ENCODE data around the gene FBXL15.
A peak's percentile ranks its signal among the peaks of the same experiment; 100 is the strongest.

FBXL15 gene

DNA sequence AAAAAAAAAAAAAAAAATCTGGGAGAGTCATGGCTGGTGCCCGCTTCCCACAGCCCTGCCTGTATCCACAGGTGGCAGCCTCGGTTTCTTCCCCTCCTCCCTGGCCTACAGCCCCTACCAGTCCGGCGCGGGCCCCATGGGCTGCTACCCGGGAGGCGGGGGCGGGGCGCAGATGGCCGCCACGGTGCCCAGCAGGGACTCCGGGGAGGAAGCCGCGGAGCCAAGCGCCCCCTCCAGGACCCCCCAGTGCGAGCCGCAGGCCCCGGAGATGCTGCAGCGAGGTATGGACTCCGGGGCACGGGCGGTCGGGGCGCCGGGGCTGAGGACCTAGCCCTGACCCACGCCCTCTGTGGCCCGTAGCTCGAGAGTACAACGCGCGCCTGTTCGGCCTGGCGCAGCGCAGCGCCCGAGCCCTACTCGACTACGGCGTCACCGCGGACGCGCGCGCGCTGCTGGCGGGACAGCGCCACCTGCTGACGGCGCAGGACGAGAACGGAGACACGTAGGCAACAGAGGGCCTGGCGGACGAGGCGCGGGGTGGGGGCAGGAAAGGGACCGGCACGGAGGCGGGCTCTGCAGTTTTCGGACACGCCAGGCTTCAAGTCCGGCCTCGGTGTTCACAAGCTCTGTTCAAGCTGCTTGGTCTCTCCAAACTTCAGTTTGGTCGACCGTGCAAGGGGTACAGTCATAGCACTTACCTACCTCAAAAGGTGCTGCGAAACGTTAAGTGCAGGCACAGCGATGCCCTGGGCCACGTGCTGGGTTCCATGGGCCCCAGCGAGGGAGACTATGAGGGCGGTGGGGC, 21.2 kb upstream of the FBXL15 start:
- H3K9ac ChIP-seq (ENCODE audit: low read depth, low read length): peak overlapping the region; percentile 76

GRCh38 chr10:102400076-102400475, 20.6 kb upstream of the FBXL15 start:
- Histone ChIP-seq H3K4me3 (ENCODE audit: low read length) (no peak overlapping the region), H3K4me1 (ENCODE audit: control insufficient read depth, insufficient read depth, low read length) (peaks cover 22% of the 10 kb centered on the region), H3K27me3 (ENCODE audit: control insufficient read depth, insufficient read depth, low read length) (no peaks in the 10 kb centered on the region), H3K36me3 (ENCODE audit: insufficient read depth, low read length) (peaks cover 26% of the 10 kb centered on the region), H3K9me3 (replicated peaks; ENCODE audit: low read length) (no peaks in the 10 kb centered on the region), H3K9ac (ENCODE audit: low read depth, low read length) (peak overlapping the region; percentile 54), H3K4me2 (ENCODE audit: low read length) (peak overlapping the region; percentile 93)

More for the DNA sequence above, 21.2 kb upstream of the FBXL15 start:
- Histone ChIP-seq H3K36me3 (ENCODE audit: insufficient read depth, low read length) (peaks cover 26% of the 10 kb centered on the region), H3K27me3 (ENCODE audit: control insufficient read depth, insufficient read depth, low read length) (no peaks in the 10 kb centered on the region), H3K4me3 (ENCODE audit: low read length) (peak overlapping the region; percentile 76), H3K4me1 (ENCODE audit: control insufficient read depth, insufficient read depth, low read length) (peaks cover 22% of the 10 kb centered on the region), H3K4me2 (ENCODE audit: low read length) (peak overlapping the region; percentile 93), H3K9me3 (replicated peaks; ENCODE audit: low read length) (no peaks in the 10 kb centered on the region)

- no peaks in the 10 kb centered on the region for H3K27me3 ChIP-seq (ENCODE audit: control insufficient read depth, insufficient read depth, low read length)
- peaks cover 26% of the 10 kb centered on the region for H3K36me3 ChIP-seq (ENCODE audit: insufficient read depth, low read length)
- no peak overlapping the region for H3K4me2 ChIP-seq (ENCODE audit: low read length)
- no peak overlapping the region for H3K4me3 ChIP-seq (ENCODE audit: low read length)
- H3K9me3 ChIP-seq (replicated peaks; ENCODE audit: low read length): no peaks in the 10 kb centered on the region
- no peak overlapping the region for H3K9ac ChIP-seq (ENCODE audit: low read depth, low read length)
- H3K4me1 ChIP-seq (ENCODE audit: control insufficient read depth, insufficient read depth, low read length): peaks cover 22% of the 10 kb centered on the region
These were observed 19.9 kb upstream of the FBXL15 start for GRCh38 chr10:102400598-102401341.

DNA sequence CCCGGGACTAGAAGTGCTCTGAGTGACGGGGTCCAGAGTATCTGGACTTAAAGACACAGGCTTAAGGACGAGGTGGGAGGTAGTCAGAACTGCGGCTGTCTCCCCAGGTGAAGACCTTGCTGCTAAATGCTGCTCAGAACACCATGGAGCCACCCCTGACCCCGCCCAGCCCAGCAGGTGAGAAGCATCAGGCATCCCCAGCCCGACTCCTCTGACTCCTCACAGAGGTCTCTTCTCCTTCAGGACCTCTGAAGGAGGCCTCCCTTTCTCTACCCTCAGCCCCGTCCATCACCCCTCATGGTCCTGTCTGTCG, 19.3 kb upstream of the FBXL15 start:
- H3K4me2 ChIP-seq (ENCODE audit: low read length): no peak overlapping the region
- no peak overlapping the region for H3K4me3 ChIP-seq (ENCODE audit: low read length)
- H3K27me3 ChIP-seq (ENCODE audit: control insufficient read depth, insufficient read depth, low read length): no peaks in the 10 kb centered on the region
- peaks cover 26% of the 10 kb centered on the region for H3K36me3 ChIP-seq (ENCODE audit: insufficient read depth, low read length)
- no peak overlapping the region for H3K9ac ChIP-seq (ENCODE audit: low read depth, low read length)
- H3K9me3 ChIP-seq (replicated peaks; ENCODE audit: low read length): no peaks in the 10 kb centered on the region
- H3K4me1 ChIP-seq (ENCODE audit: control insufficient read depth, insufficient read depth, low read length): peaks cover 19% of the 10 kb centered on the region

DNA sequence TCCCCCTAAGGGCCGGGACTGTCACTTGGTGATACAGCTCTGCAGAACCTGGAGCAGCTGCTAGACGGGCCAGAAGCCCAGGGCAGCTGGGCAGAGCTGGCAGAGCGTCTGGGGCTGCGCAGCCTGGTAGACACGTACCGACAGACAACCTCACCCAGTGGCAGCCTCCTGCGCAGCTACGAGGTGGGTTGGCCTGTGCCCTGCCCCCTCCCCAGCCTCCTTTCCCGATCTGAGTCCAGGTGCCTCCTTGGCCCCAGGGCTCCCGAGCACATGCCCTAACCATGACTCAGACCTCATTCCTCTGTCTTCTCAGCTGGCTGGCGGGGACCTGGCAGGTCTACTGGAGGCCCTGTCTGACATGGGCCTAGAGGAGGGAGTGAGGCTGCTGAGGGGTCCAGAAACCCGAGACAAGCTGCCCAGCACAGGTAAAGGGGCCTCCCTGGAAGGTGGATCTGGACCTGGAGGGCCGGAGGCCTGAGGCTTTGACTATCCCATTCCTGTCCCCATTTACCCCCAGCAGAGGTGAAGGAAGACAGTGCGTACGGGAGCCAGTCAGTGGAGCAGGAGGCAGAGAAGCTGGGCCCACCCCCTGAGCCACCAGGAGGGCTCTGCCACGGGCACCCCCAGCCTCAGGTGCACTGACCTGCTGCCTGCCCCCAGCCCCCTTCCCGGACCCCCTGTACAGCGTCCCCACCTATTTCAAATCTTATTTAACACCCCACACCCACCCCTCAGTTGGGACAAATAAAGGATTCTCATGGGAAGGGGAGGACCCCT, 18.7 kb upstream of the FBXL15 start:
- H3K9ac ChIP-seq (ENCODE audit: low read depth, low read length): no peak overlapping the region
- peaks cover 14% of the 10 kb centered on the region for H3K4me1 ChIP-seq (ENCODE audit: control insufficient read depth, insufficient read depth, low read length)
- H3K36me3 ChIP-seq (ENCODE audit: insufficient read depth, low read length): peaks cover 26% of the 10 kb centered on the region
- H3K4me2 ChIP-seq (ENCODE audit: low read length): no peak overlapping the region
- no peak overlapping the region for H3K4me3 ChIP-seq (ENCODE audit: low read length)
- H3K9me3 ChIP-seq (replicated peaks; ENCODE audit: low read length): no peaks in the 10 kb centered on the region
- H3K27me3 ChIP-seq (ENCODE audit: control insufficient read depth, insufficient read depth, low read length): no peaks in the 10 kb centered on the region

DNA sequence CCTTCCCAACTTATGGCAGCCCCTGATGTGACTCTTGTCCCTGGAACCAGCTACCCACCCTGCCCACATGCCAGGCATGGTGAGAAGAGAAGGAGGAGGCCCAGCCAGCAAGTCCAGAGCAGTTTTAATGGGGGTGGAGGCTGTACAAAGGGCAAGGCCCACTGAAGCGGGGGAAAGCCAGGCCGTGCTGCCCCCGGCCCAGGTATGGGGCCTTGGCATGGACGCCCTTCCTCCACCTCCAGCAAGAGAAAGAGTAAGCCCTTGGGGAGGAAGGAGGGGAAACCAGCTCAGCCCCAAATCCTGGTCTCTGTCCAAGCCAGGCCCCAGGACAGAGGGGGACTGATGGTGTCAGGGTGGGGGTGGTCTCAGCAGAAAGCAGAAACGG, 18.1 kb upstream of the FBXL15 start:
- Histone ChIP-seq H3K4me3 (ENCODE audit: low read length) (no peak overlapping the region), H3K9ac (ENCODE audit: low read depth, low read length) (no peak overlapping the region), H3K4me2 (ENCODE audit: low read length) (no peak overlapping the region), H3K27me3 (ENCODE audit: control insufficient read depth, insufficient read depth, low read length) (peaks cover 3% of the 10 kb centered on the region), H3K36me3 (ENCODE audit: insufficient read depth, low read length) (peaks cover 26% of the 10 kb centered on the region), H3K9me3 (replicated peaks; ENCODE audit: low read length) (no peaks in the 10 kb centered on the region), H3K4me1 (ENCODE audit: control insufficient read depth, insufficient read depth, low read length) (peaks cover 14% of the 10 kb centered on the region)

- H3K4me1 ChIP-seq (ENCODE audit: control insufficient read depth, insufficient read depth, low read length): peaks cover 14% of the 10 kb centered on the region
- no peak overlapping the region for H3K9ac ChIP-seq (ENCODE audit: low read depth, low read length)
- H3K4me2 ChIP-seq (ENCODE audit: low read length): no peak overlapping the region
- no peaks in the 10 kb centered on the region for H3K9me3 ChIP-seq (replicated peaks; ENCODE audit: low read length)
- peaks cover 9% of the 10 kb centered on the region for H3K27me3 ChIP-seq (ENCODE audit: control insufficient read depth, insufficient read depth, low read length)
- peaks cover 22% of the 10 kb centered on the region for H3K36me3 ChIP-seq (ENCODE audit: insufficient read depth, low read length)
- H3K4me3 ChIP-seq (ENCODE audit: low read length): no peak overlapping the region
These were observed 17.5 kb upstream of the FBXL15 start for GRCh38 chr10:102403115-102403514.

GRCh38 chr10:102404361-102405107, 16.1 kb upstream of the FBXL15 start:
- Histone ChIP-seq H3K36me3 (ENCODE audit: insufficient read depth, low read length) (peaks cover 20% of the 10 kb centered on the region), H3K4me1 (ENCODE audit: control insufficient read depth, insufficient read depth, low read length) (peaks cover 18% of the 10 kb centered on the region), H3K9me3 (replicated peaks; ENCODE audit: low read length) (no peaks in the 10 kb centered on the region), H3K4me2 (ENCODE audit: low read length) (no peak overlapping the region), H3K9ac (ENCODE audit: low read depth, low read length) (no peak overlapping the region), H3K27me3 (ENCODE audit: control insufficient read depth, insufficient read depth, low read length) (peaks cover 20% of the 10 kb centered on the region), H3K4me3 (ENCODE audit: low read length) (no peak overlapping the region)

GRCh38 chr10:102405108-102405571, 15.5 kb upstream of the FBXL15 start:
- Histone ChIP-seq H3K9me3 (replicated peaks; ENCODE audit: low read length) (no peaks in the 10 kb centered on the region), H3K27me3 (ENCODE audit: control insufficient read depth, insufficient read depth, low read length) (peaks cover 26% of the 10 kb centered on the region), H3K36me3 (ENCODE audit: insufficient read depth, low read length) (peaks cover 18% of the 10 kb centered on the region), H3K4me3 (ENCODE audit: low read length) (no peak overlapping the region), H3K4me1 (ENCODE audit: control insufficient read depth, insufficient read depth, low read length) (peaks cover 14% of the 10 kb centered on the region), H3K4me2 (ENCODE audit: low read length) (no peak overlapping the region), H3K9ac (ENCODE audit: low read depth, low read length) (no peak overlapping the region)

GRCh38 chr10:102405632-102406031, 15.0 kb upstream of the FBXL15 start:
- Histone ChIP-seq H3K4me3 (ENCODE audit: low read length) (no peak overlapping the region), H3K27me3 (ENCODE audit: control insufficient read depth, insufficient read depth, low read length) (peaks cover 31% of the 10 kb centered on the region), H3K36me3 (ENCODE audit: insufficient read depth, low read length) (peaks cover 13% of the 10 kb centered on the region), H3K9me3 (replicated peaks; ENCODE audit: low read length) (no peaks in the 10 kb centered on the region), H3K4me1 (ENCODE audit: control insufficient read depth, insufficient read depth, low read length) (peaks cover 19% of the 10 kb centered on the region), H3K4me2 (ENCODE audit: low read length) (no peak overlapping the region), H3K9ac (ENCODE audit: low read depth, low read length) (no peak overlapping the region)

- peaks cover 15% of the 10 kb centered on the region for H3K4me1 ChIP-seq (ENCODE audit: control insufficient read depth, insufficient read depth, low read length)
- H3K4me3 ChIP-seq (ENCODE audit: low read length): no peak overlapping the region
- no peaks in the 10 kb centered on the region for H3K9me3 ChIP-seq (replicated peaks; ENCODE audit: low read length)
These were observed 13.8 kb upstream of the FBXL15 start for GRCh38 chr10:102406815-102407214.

More at GRCh38 chr10:102406815-102407214, 13.8 kb upstream of the FBXL15 start:
- H3K9ac ChIP-seq (ENCODE audit: low read depth, low read length): no peak overlapping the region
- no peak overlapping the region for H3K4me2 ChIP-seq (ENCODE audit: low read length)
- H3K36me3 ChIP-seq (ENCODE audit: insufficient read depth, low read length): peaks cover 3% of the 10 kb centered on the region
- peaks cover 43% of the 10 kb centered on the region for H3K27me3 ChIP-seq (ENCODE audit: control insufficient read depth, insufficient read depth, low read length)
